Endothelial cell of umbilical vein (primary cell): ENCODE data around the gene ANGEL2. TPM values are rescaled to one million over a fixed set of nuclear protein-coding genes. Genes with fewer than 3 reads are reported as not detected.

Source experiments
- BruUV-seq: library from RNA; stranded (reverse); fragments of 400-500 nt; replicated peaks from 2 replicates; lab custom pipeline; 2021; lab: Mats Ljungman, UMichigan
- CTCF ChIA-PET: fragments of 300-600, 350-600 bp; sonication (Branson Sonifier 250); formaldehyde crosslinking; loops from one replicate; lab custom pipeline; 2021; ENCODE audit warnings: antibody characterized with exemption, inconsistent platforms; lab: Charles Lee
- POLR2A ChIA-PET: fragments of 300-600, 350-600 bp; sonication (Branson Sonifier 250); formaldehyde crosslinking; loops from one replicate; lab custom pipeline; 2021; ENCODE audit warnings: antibody characterized with exemption, inconsistent platforms; lab: Charles Lee
- DNase-seq: peaks from one replicate; pipeline ENCODE4 v3.0.0-alpha.2; 2011; ENCODE audit warnings: low read depth, low spot score
- FAIRE-seq: peaks from 2 replicates; lab custom pipeline; 2011; peaks lifted over from hg19 to GRCh38; lab: Jason Lieb, UNC
- H2AFZ ChIP-seq: 2 replicates; pipeline ENCODE4 v1.6.0; 2012; ENCODE audit warnings: low read depth, low read length, control low read depth, inconsistent platforms
- H3K27ac ChIP-seq: 2 replicates; pipeline ENCODE4 v1.5.1; 2011; ENCODE audit warnings: low read depth, mild to moderate bottlenecking, control low read depth, low read length, moderate library complexity; ENCODE audit not compliant: insufficient read depth
- H3K27me3 ChIP-seq, 2 experiments: 2 replicates each; pipeline versions ENCODE4 v1.6.0 to v1.6.1; 2011; ENCODE audit warnings: low read length in 2 of 2, mixed read lengths in 1 of 2; ENCODE audit not compliant: control insufficient read depth in 2 of 2, insufficient read depth in 2 of 2
- H3K36me3 ChIP-seq, 2 experiments: 2 replicates in 1 of 2; 3 replicates in 1 of 2; pipeline ENCODE4 v1.5.1; 2011; ENCODE audit warnings: low read length in 2 of 2, mild to moderate bottlenecking in 1 of 2, moderate library complexity in 1 of 2; ENCODE audit not compliant: control insufficient read depth in 2 of 2, insufficient read depth in 2 of 2; ENCODE audit errors: extremely low read depth in 1 of 2
- H3K4me1 ChIP-seq: 3 replicates; pipeline ENCODE4 v1.5.1; 2011; ENCODE audit warnings: mild to moderate bottlenecking, low read length; ENCODE audit not compliant: control insufficient read depth, insufficient read depth; ENCODE audit errors: extremely low read depth
- H3K4me2 ChIP-seq: 2 replicates; pipeline ENCODE4 v1.6.1; 2011; ENCODE audit warnings: low read length, control low read depth, mixed read lengths; ENCODE audit not compliant: insufficient read depth
- H3K4me3 ChIP-seq, 3 experiments: fragments of 200-600 bp in 1 of 3; sonication (generic), shearing (Covaris generic) in 1 of 3; replicated peaks in 1 of 3; 2 replicates each; pipeline ENCODE4 v1.5.1; 2011 to 2016; ENCODE audit warnings: control low read depth in 3 of 3, low read length in 3 of 3, mild to moderate bottlenecking in 2 of 3, inconsistent platforms in 1 of 3, low read depth in 1 of 3, moderate library complexity in 1 of 3; ENCODE audit not compliant: insufficient read depth in 1 of 3
- H3K79me2 ChIP-seq: 2 replicates; pipeline ENCODE4 v1.6.0; 2012; ENCODE audit warnings: low read length, inconsistent platforms; ENCODE audit not compliant: control insufficient read depth, insufficient read depth
- H3K9ac ChIP-seq: replicated peaks from 2 replicates; pipeline ENCODE3; 2011; ENCODE audit warnings: low read length, control low read depth; ENCODE audit not compliant: insufficient read depth; ENCODE audit errors: extremely low read depth
- H3K9me1 ChIP-seq: replicated peaks from 3 replicates; pipeline ENCODE4 v1.6.0; 2011; ENCODE audit warnings: mild to moderate bottlenecking, low read length; ENCODE audit not compliant: control insufficient read depth, insufficient read depth; ENCODE audit errors: extremely low read depth
- H3K9me3 ChIP-seq: replicated peaks from 2 replicates; pipeline ENCODE4 v1.5.1; 2012; ENCODE audit warnings: low read length, inconsistent platforms; ENCODE audit not compliant: control insufficient read depth, insufficient read depth
- H4K20me1 ChIP-seq: replicated peaks from 2 replicates; pipeline ENCODE3; 2011; ENCODE audit warnings: mild to moderate bottlenecking, low read length; ENCODE audit not compliant: control insufficient read depth, insufficient read depth; ENCODE audit errors: extremely low read depth
- EZH2 ChIP-seq: IDR thresholded peaks from 2 replicates; pipeline ENCODE4 v1.6.1; 2012; ENCODE audit warnings: borderline replicate concordance, low read depth, mild to moderate bottlenecking, moderate library complexity, low read length, inconsistent platforms; ENCODE audit not compliant: severe bottlenecking
- FOS ChIP-seq: IDR thresholded peaks from 2 replicates; pipeline ENCODE4 v1.6.1; 2011; ENCODE audit warnings: mild to moderate bottlenecking, low read length, moderate library complexity, borderline replicate concordance; ENCODE audit not compliant: insufficient read depth
- GATA2 ChIP-seq: IDR thresholded peaks from 2 replicates; pipeline ENCODE4 v1.7.0; 2011; ENCODE audit warnings: low read depth, mild to moderate bottlenecking, moderate library complexity, mixed read lengths, low read length; ENCODE audit not compliant: insufficient read length, insufficient read depth
- MYC ChIP-seq: IDR thresholded peaks from one replicate; pipeline ENCODE4 v1.6.1; 2011; ENCODE audit warnings: mild to moderate bottlenecking, low read depth, low read length
- POLR2A ChIP-seq: IDR thresholded peaks from 2 replicates; pipeline ENCODE4 v1.6.1; 2012; ENCODE audit warnings: low read depth, mild to moderate bottlenecking, control low read depth, low read length
- POLR2AphosphoS5 ChIP-seq: IDR thresholded peaks from 2 replicates; pipeline ENCODE4 v1.6.1; 2012; ENCODE audit warnings: low read depth, mild to moderate bottlenecking, control low read depth, low read length, moderate library complexity; ENCODE audit not compliant: insufficient read depth
- dilution Hi-C: fragments of 300-500 bp; cut with MboI; formaldehyde crosslinking; loops from one replicate; pipeline ENCODE4 v1.15.0; 2019; ENCODE audit warnings: low sequenced_read_pairs; ENCODE audit not compliant: extremely low pct_ligation_motif_present
- intact Hi-C: fragments of 100-400 bp; cut with micrococcal nuclease; formaldehyde crosslinking; loops from one replicate; pipeline ENCODE4 v1.10.0; 2022
- polyA plus RNA-seq, 4 experiments: library from polyadenylated mRNA; depleted of rRNA in 3 of 4; stranded (reverse) in 3 of 4; unstranded in 1 of 4; fragments of >200 nt; gene quantifications; 2 replicates each; pipeline versions ENCODE4 v1.2.1 to v1.2.3, GENCODE V29; 2011 to 2012; ENCODE audit warnings: missing spikeins in 1 of 4
- total RNA-seq: library from RNA; stranded (reverse); gene quantifications from 2 replicates; pipeline ENCODE4 v1.2.3, GENCODE V29; 2021
- TF ChIP-seq, protein P1 (sequence below), 2 donors: IDR thresholded peaks; 1 replicate in 1 of 2; 2 replicates in 1 of 2; pipeline ENCODE4 v1.5.1; 2011; ENCODE audit warnings: low read length in 2 of 2, mild to moderate bottlenecking in 2 of 2, moderate library complexity in 2 of 2, control low read depth in 1 of 2, inconsistent platforms in 1 of 2, low read depth in 1 of 2; ENCODE audit not compliant: insufficient read depth in 1 of 2; ENCODE audit errors: extremely low read depth in 1 of 2

ANGEL2 gene
- total and polyA plus RNA-seq, 2 donors (not counting 3 experiments of a cell fraction or from before 2014, with no cell fraction given) = 11.9 to 39.1 TPM

DNA sequence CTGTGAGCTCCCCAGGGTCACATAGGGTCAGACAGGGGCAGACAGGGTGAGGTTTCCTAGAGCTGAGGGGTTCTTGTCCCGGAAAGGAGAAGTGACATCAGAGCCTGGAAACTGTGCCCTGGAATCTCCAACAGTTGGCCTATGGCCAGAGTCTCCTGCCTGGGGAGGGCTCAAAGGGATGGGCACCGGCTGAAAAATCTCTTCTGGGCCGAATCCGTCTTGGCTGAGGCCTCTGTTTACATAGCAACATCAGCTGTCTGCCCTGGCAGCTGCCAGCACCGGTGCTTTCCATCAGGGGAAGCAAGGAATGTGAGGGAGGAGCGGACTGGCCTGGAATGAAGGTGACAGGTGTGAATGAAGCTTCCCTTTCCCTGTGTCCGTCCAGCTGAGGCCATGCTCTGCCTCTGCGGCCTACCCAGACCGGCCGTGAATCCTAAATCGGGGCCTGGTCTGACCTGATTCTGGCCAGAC is 34.6 kb downstream of the ANGEL2 start:
- no peak overlapping the region for H3K27ac ChIP-seq
- H3K4me3 ChIP-seq = no peak overlapping the region
- H3K9me3 ChIP-seq = no peaks in the 10 kb centered on the region
- intact Hi-C loops = no loop called here
- H2AFZ ChIP-seq = no peak overlapping the region
- FAIRE-seq (no peak), DNase-seq (no peak)
- no peak overlapping the region for H3K9ac ChIP-seq
- CTCF ChIA-PET = interaction anchor here (1.4 kb wide), 1 partner anchor 15 kb away, joined by 3 read pairs; no protein-coding TSS in a partner anchor
- H3K27me3 ChIP-seq = no peaks in the 10 kb centered on the region
- BruUV-seq = no TSS peak
- no peaks in the 10 kb centered on the region for H3K36me3 ChIP-seq
- H3K79me2 ChIP-seq = no peaks in the 10 kb centered on the region
- no peaks in the 10 kb centered on the region for H3K4me1 ChIP-seq
- no peaks in the 10 kb centered on the region for H4K20me1 ChIP-seq
- TF ChIP-seq, protein P1, sequence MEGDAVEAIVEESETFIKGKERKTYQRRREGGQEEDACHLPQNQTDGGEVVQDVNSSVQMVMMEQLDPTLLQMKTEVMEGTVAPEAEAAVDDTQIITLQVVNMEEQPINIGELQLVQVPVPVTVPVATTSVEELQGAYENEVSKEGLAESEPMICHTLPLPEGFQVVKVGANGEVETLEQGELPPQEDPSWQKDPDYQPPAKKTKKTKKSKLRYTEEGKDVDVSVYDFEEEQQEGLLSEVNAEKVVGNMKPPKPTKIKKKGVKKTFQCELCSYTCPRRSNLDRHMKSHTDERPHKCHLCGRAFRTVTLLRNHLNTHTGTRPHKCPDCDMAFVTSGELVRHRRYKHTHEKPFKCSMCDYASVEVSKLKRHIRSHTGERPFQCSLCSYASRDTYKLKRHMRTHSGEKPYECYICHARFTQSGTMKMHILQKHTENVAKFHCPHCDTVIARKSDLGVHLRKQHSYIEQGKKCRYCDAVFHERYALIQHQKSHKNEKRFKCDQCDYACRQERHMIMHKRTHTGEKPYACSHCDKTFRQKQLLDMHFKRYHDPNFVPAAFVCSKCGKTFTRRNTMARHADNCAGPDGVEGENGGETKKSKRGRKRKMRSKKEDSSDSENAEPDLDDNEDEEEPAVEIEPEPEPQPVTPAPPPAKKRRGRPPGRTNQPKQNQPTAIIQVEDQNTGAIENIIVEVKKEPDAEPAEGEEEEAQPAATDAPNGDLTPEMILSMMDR (IDR thresholded peaks at IDR 0.05; ENCODE audit: extremely low read depth in 1 of 2, insufficient read depth in 1 of 2, low read depth in 1 of 2, low read length in 2 of 2) = no peak
- TF ChIP-seq MYC (no peak), GATA2 (no peak), EZH2 (no peak), POLR2AphosphoS5 (no peak), FOS (no peak), POLR2A (no peak)
- no peaks in the 10 kb centered on the region for H3K9me1 ChIP-seq
- dilution Hi-C loops = no loop called here
- H3K4me2 ChIP-seq = no peak overlapping the region
- POLR2A ChIA-PET = no interaction called here
